ENCODE results near the gene LPAR2.

LPAR2 gene

GRCh38 chr19:19654441-19654840 is 26.4 kb upstream of the LPAR2 start:
- DNase-seq (ENCODE audit: low read depth in 4 of 4, low spot score in 1 of 4) = no peak

GRCh38 chr19:19653597-19654147 is 25.7 kb upstream of the LPAR2 start:
- DNase-seq (ENCODE audit: low read depth in 4 of 4, low spot score in 1 of 4) = no peak

- no peak for DNase-seq (ENCODE audit: low read depth in 4 of 4, low spot score in 1 of 4)
Measured at GRCh38 chr19:19652482-19653295, 24.7 kb upstream of the LPAR2 start.

GRCh38 chr19:19651076-19651475 is 23.1 kb upstream of the LPAR2 start:
- no peak for DNase-seq (ENCODE audit: low read depth in 4 of 4, low spot score in 1 of 4)

GRCh38 chr19:19650331-19650730 is 22.3 kb upstream of the LPAR2 start:
- DNase-seq (ENCODE audit: low read depth in 4 of 4, low spot score in 1 of 4) = no peak

GRCh38 chr19:19649580-19649995 is 21.6 kb upstream of the LPAR2 start:
- DNase-seq (ENCODE audit: low read depth in 4 of 4, low spot score in 1 of 4) = no peak

GRCh38 chr19:19649155-19649554 is 21.1 kb upstream of the LPAR2 start:
- no peak for DNase-seq (ENCODE audit: low read depth in 4 of 4, low spot score in 1 of 4)

- no peak for DNase-seq (ENCODE audit: low read depth in 4 of 4, low spot score in 1 of 4)
Measured at GRCh38 chr19:19647037-19647835, 19.2 kb upstream of the LPAR2 start.

- no peak for DNase-seq (ENCODE audit: low read depth in 4 of 4, low spot score in 1 of 4)
Measured at GRCh38 chr19:19645233-19645870, 17.3 kb upstream of the LPAR2 start.

GRCh38 chr19:19644054-19644388 is 16.0 kb upstream of the LPAR2 start:
- no peak for DNase-seq (ENCODE audit: low read depth in 4 of 4, low spot score in 1 of 4)

- DNase-seq (ENCODE audit: low read depth in 4 of 4, low spot score in 1 of 4) = peak; percentile 73 to 82 (median 76)
Measured at GRCh38 chr19:19643158-19644053, 15.4 kb upstream of the LPAR2 start, which contains the start of gene GMIP. TSS of gene GMIP (minus strand) at chr19:19643657. CDS start at chr19:19643529, 128 bp downstream.

- DNase-seq (ENCODE audit: low read depth in 4 of 4, low spot score in 1 of 4) = no peak
Measured at GRCh38 chr19:19642506-19643157, 14.6 kb upstream of the LPAR2 start.

GRCh38 chr19:19637523-19638251 is 9.7 kb upstream of the LPAR2 start:
- DNase-seq (ENCODE audit: low read depth in 4 of 4, low spot score in 1 of 4) = no peak

- no peak for DNase-seq (ENCODE audit: low read depth in 4 of 4, low spot score in 1 of 4)
Measured at GRCh38 chr19:19637186-19637522, 9.1 kb upstream of the LPAR2 start.

GRCh38 chr19:19636573-19637185 is 8.7 kb upstream of the LPAR2 start:
- DNase-seq (ENCODE audit: low read depth in 4 of 4, low spot score in 1 of 4) = no peak

- no peak for DNase-seq (ENCODE audit: low read depth in 4 of 4, low spot score in 1 of 4)
Measured at GRCh38 chr19:19635313-19635702, 7.3 kb upstream of the LPAR2 start.

GRCh38 chr19:19634516-19635312 is 6.7 kb upstream of the LPAR2 start:
- DNase-seq (ENCODE audit: low read depth in 4 of 4, low spot score in 1 of 4) = no peak

Measured in stimulated activated CD4-positive, alpha-beta T cell treated with anti-CD3 and anti-CD28 coated beads, Interleukin-1b, Interleukin-23, amount 100 ng/mL, for 24 hours (primary cell).